ENCODE data around the gene MRPL10.

GRCh38 chr17:47852113-47852949 is 21.0 kb upstream of the MRPL10 start:
- TF ChIP-seq POLR2A (IDR thresholded peaks at IDR 0.05), result no peak
- TF ChIP-seq, protein P1, sequence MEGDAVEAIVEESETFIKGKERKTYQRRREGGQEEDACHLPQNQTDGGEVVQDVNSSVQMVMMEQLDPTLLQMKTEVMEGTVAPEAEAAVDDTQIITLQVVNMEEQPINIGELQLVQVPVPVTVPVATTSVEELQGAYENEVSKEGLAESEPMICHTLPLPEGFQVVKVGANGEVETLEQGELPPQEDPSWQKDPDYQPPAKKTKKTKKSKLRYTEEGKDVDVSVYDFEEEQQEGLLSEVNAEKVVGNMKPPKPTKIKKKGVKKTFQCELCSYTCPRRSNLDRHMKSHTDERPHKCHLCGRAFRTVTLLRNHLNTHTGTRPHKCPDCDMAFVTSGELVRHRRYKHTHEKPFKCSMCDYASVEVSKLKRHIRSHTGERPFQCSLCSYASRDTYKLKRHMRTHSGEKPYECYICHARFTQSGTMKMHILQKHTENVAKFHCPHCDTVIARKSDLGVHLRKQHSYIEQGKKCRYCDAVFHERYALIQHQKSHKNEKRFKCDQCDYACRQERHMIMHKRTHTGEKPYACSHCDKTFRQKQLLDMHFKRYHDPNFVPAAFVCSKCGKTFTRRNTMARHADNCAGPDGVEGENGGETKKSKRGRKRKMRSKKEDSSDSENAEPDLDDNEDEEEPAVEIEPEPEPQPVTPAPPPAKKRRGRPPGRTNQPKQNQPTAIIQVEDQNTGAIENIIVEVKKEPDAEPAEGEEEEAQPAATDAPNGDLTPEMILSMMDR (IDR thresholded peaks at IDR 0.05), result no peak
